Duodenal mucosa (tissue), 2 donors: Measurements from ENCODE around the gene GIT1.

Experiments used
- H3K27ac ChIP-seq: one replicate; pipeline ENCODE4 v1.7.0; 2013; ENCODE audit warnings: low read depth, low read length
- H3K27me3 ChIP-seq, 2 donors: one replicate each; pipeline ENCODE4 v1.7.0; 2013; ENCODE audit warnings: low read length in 2 of 2, control low read depth in 1 of 2; ENCODE audit not compliant: insufficient read depth in 2 of 2, control insufficient read depth in 1 of 2
- H3K36me3 ChIP-seq, 2 donors: one replicate each; pipeline ENCODE4 v1.7.0; 2013; ENCODE audit warnings: low read length in 2 of 2, control low read depth in 1 of 2; ENCODE audit not compliant: insufficient read depth in 2 of 2, control insufficient read depth in 1 of 2
- H3K4me1 ChIP-seq, 2 donors: one replicate each; pipeline ENCODE4 v1.7.0; 2013; ENCODE audit warnings: low read length in 2 of 2, control low read depth in 1 of 2; ENCODE audit not compliant: insufficient read depth in 2 of 2, control insufficient read depth in 1 of 2
- H3K4me3 ChIP-seq, 2 donors: one replicate each; pipeline ENCODE4 v1.7.0; 2013; ENCODE audit warnings: low read length in 2 of 2, low read depth in 1 of 2
- H3K9ac ChIP-seq, 2 donors: one replicate each; pipeline ENCODE4 v1.7.0; 2013; ENCODE audit warnings: low read length in 2 of 2, low read depth in 1 of 2
- H3K9me3 ChIP-seq, 2 donors: one replicate each; pipeline ENCODE4 v1.7.0; 2013; ENCODE audit warnings: low read length in 2 of 2, control low read depth in 1 of 2; ENCODE audit not compliant: control insufficient read depth in 1 of 2

Gene GIT1

GRCh38 chr17:29593591-29594518 lies 4.4 kb upstream of the GIT1 start:
- Histone ChIP-seq H3K9me3 (no peaks in the 10 kb centered on the region), H3K4me1 (peaks cover 29 to 38% of the 10 kb centered on the region in 2 donors), H3K27ac (no peak overlapping the region), H3K4me3 (peak overlapping the region; percentile 57 to 61), H3K9ac (no peak overlapping the region), H3K27me3 (no peaks in the 10 kb centered on the region), H3K36me3 (no peaks in the 10 kb centered on the region)

DNA sequence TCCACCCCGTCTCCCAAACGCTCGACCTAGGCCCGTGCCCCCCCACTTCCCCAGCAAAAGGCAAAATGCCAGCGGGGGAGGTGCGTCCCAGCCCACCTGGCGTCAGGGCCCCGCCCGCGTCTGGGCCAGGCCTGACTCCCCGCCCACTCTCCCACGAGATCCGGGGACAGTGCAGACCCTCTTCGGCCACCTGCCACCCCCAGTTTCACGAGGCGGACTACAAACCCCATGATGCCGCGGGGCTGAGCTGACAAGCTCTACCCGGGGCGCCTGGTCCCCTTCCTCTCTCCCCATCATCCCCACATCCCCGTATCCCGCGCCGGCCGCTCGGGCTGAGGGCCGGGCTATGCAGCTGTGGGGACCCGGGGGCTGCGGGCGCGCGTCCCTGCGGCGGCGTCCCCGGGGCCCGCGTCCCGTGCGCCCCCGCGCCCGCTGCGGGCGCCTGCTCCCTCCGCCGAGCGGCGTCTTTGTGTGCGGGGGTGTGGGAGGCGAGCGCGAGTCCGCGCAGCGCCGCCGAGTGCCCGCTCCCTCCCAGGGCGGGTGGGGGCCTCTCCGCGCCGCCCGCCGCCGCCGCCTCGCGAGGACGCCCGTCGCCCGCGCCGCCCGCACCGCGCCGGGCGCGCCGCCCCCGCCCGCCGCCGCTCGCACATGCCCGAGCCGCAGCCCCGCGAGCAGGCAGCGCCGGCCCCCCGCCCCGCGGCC lies 3.6 kb upstream of the GIT1 start, which contains the start of gene ANKRD13B:
Gene ANKRD13B (plus strand): TSS at position 283 of the 702 bp plus-strand sequence. CDS start 490 bp downstream, outside the sequence.
- no peaks in the 10 kb centered on the region for H3K36me3 ChIP-seq
- peaks cover 35 to 44% of the 10 kb centered on the region in 2 donors for H3K4me1 ChIP-seq
- H3K27me3 ChIP-seq: no peaks in the 10 kb centered on the region
- no peak within 1 kb of the TSS for H3K27ac ChIP-seq
- H3K9ac ChIP-seq: peak within 1 kb of the TSS; percentile 32 to 46
- no peaks in the 10 kb centered on the region for H3K9me3 ChIP-seq
- H3K4me3 ChIP-seq: peak within 1 kb of the TSS; percentile 61 to 70

DNA sequence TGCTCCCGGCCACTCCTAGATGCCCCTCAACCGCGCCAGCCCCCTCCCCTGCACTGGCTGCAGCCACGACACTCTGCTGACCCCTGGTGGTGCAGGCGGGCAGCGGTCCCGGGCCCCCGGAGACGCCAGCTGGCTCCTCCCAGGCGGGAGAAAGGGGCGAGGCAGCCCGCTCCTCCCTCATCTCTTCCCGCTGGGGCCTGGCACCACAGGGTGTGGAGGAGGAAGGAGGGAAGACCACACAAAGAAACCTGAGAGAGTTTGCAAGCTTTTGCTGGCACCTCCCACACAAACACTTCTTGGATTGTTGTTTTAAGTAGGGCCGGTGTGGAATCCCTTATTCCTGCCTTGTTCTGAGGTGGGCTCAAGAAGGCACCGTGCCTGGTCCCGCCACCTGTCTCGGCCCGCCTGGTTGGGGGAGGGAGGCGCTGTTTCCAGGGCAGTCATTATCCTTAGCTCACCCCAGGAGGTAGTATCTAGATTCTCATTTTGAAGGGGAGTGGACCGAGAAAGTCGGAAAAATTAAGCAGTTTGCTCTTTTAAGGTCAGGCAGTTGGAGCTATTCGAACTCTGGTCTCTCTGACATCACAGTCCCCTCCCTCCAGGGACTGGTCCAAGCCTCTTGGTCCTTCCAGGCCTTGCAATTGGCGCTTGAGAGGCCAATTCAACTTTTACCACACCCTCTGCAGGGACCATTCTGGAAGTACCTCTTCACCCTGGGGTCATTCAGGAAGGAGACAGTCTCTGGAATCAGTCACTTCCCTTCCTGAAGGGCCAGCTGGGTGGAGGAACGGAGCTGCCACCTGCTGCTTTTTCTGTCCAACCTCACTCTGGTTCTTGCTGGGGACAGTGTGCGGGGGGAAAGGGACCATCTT lies 2.5 kb upstream of the GIT1 start:
- peaks cover 44 to 49% of the 10 kb centered on the region in 2 donors for H3K4me1 ChIP-seq
- no peaks in the 10 kb centered on the region for H3K9me3 ChIP-seq
- peak overlapping the region; percentile 55 to 70 for H3K4me3 ChIP-seq
- no peaks in the 10 kb centered on the region for H3K27me3 ChIP-seq
- H3K9ac ChIP-seq: peak overlapping the region; percentile 32 to 46
- no peaks in the 10 kb centered on the region for H3K36me3 ChIP-seq
- H3K27ac ChIP-seq: no peak overlapping the region

GRCh38 chr17:29591146-29591736 lies 1.8 kb upstream of the GIT1 start:
- peak overlapping the region; percentile 55 to 58 for H3K4me3 ChIP-seq
- H3K27me3 ChIP-seq: no peaks in the 10 kb centered on the region
- peaks cover 49 to 51% of the 10 kb centered on the region in 2 donors for H3K4me1 ChIP-seq
- H3K9ac ChIP-seq: no peak overlapping the region
- no peaks in the 10 kb centered on the region for H3K9me3 ChIP-seq
- no peak overlapping the region for H3K27ac ChIP-seq
- no peaks in the 10 kb centered on the region for H3K36me3 ChIP-seq

DNA sequence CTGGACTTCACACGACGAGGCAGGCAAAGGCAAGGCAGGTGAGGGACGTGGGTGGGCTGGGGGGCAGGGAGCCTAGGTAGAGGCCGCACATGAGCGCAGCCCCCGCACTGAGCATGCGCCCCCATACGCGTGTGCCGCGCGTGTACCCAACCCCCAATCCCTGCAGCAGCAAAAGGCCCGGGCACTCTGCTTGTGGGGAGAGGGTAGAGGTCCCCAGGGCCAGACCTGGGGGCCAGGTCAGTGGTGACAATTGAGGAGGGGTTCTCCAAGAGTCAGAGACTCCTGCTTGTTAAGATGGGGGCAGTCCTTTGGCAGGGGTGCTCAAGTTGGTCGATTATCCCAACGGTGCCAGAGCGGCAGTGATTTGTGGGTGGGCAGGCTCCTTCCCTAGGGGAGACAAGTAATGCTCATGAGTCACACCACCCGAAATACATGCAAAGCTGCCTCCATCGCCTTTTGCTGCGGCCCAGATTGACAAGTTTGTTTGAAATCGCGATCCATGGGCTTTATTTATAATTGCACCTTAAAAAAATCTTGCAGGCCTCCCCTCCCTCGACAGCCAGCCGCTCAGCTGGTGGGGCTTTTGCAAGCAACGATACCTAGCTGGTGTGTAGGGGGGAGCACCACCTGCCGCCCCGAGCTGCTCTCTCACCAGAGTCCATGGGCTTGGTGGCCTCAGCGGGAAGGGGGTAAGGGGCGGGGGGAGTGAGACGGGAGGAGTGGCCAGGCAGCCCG lies 1.1 kb upstream of the GIT1 start:
- Histone ChIP-seq H3K9ac (peak overlapping the region in 1 of 2 donors; percentile 69), H3K27ac (no peak overlapping the region), H3K9me3 (no peaks in the 10 kb centered on the region), H3K4me3 (peak overlapping the region; percentile 76), H3K4me1 (peaks cover 49 to 53% of the 10 kb centered on the region in 2 donors), H3K27me3 (no peaks in the 10 kb centered on the region), H3K36me3 (no peaks in the 10 kb centered on the region)

DNA sequence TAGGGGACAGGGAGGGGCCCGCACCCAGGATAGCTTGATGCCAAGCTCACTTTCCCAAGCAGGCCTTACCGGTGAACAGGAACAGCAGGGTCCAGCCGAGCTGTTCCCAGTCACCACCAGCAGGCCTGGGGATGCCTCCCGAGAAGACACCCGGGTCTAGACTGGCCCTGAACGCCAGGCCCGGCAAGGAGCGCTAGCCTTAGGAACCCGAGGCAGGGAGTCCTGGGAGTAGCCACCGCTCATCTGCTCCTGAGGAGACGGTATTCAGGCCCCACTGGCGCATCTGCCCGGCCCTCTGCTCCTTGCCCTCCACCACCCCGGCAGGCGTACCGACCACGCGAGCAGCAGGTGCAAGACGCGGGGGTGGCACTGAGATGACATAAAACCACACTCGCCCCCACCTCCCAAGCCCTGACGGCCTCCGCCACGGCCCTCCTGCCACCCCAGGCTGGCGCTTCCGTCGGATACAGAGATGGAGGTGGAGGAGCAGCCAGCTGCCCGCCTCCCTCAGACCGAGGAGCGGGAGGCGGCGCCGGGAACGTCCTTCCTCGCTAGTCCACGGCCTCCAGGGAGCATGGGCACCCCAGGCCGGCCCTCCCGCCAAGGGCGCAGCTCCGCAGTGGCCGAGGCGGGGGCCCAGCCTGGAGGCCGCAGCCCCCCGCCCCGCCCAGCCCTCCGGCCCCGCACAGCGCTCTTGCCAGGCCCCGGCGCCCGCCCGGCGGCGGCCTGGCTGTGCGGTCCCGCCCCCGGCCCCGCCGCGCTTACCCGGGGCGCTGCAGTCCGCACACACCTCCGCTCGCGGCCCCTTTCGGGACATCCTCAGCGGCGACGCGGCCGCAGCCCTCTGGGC lies 661 bp downstream of the GIT1 start:
- H3K9me3 ChIP-seq: no peaks in the 10 kb centered on the region
- H3K9ac ChIP-seq: peak overlapping the region; percentile 68 to 87
- H3K27me3 ChIP-seq: no peaks in the 10 kb centered on the region
- no peaks in the 10 kb centered on the region for H3K36me3 ChIP-seq
- H3K4me1 ChIP-seq: peaks cover 53 to 60% of the 10 kb centered on the region in 2 donors
- no peak overlapping the region for H3K27ac ChIP-seq
- peak overlapping the region; percentile 84 to 89 for H3K4me3 ChIP-seq

- Histone ChIP-seq H3K27ac (no peak overlapping the region), H3K4me3 (peak overlapping the region; percentile 84 to 89), H3K4me1 (peaks cover 55 to 60% of the 10 kb centered on the region in 2 donors), H3K36me3 (no peaks in the 10 kb centered on the region), H3K9ac (peak overlapping the region; percentile 68 to 87), H3K9me3 (no peaks in the 10 kb centered on the region), H3K27me3 (no peaks in the 10 kb centered on the region)
Measured at GRCh38 chr17:29588017-29588561, 1.4 kb downstream of the GIT1 start.

DNA sequence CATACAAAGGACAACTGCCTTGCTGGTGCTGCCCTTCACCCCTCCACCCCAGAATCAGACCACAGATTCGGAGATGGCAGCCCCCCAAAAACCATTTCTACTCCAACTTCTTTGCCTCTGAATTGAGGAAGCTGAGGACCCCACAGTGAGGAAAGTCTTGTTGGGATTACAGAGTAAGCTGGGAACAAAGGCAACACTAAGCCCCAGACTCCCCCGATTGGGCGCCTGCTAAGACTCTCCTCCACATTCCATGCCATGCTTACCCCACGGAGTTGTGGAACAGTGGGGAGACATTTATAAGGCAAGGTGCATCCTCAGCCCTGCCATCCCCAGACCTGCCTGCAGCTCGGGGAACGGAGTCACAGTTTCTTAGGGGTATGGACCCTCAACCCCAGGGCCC lies 1.9 kb downstream of the GIT1 start:
- H3K36me3 ChIP-seq: peaks cover 0 to 4% of the 10 kb centered on the region in 2 donors
- no peaks in the 10 kb centered on the region for H3K9me3 ChIP-seq
- H3K9ac ChIP-seq: peak overlapping the region in 1 of 2 donors; percentile 68
- H3K27me3 ChIP-seq: no peaks in the 10 kb centered on the region
- H3K4me1 ChIP-seq: peaks cover 52 to 57% of the 10 kb centered on the region in 2 donors
- no peak overlapping the region for H3K27ac ChIP-seq
- peak overlapping the region in 1 of 2 donors; percentile 84 for H3K4me3 ChIP-seq
